ENCODE measurements around the gene OSBPL8. TPM values are rescaled to one million over a fixed set of nuclear protein-coding genes. Genes with fewer than 3 reads are reported as not detected.

The OSBPL8 gene
- total RNA-seq, 1 experiment from 2014 or later = 81.7 TPM

DNA sequence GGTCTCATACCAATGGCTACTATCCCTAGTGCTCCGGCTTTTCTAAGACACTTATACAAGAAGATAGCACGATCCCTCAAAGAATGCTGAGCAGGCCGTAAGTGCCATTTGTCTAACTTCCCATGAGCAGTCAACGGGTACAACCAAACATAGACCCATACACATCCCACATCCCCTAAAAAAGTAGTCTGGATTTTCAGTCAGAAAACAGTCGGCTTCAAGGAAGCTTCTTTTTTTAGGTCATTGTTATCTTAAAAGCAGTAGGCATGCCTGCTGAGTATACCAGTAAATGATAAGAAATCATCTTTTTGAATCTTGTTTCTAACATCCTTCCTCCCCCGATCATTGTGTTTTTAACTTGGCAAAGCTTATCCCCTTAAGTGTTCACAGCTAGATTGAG lies 19.8 kb downstream of the OSBPL8 start:
- Mint-ChIP-seq H3K27ac (peak overlapping the region; percentile 69; the same call in 1 of the 2 replicates), H3K9me3 (peaks cover 8% of the 10 kb centered on the region), H3K36me3 (peaks cover 13% of the 10 kb centered on the region), H3K4me3 (no peak overlapping the region), H3K27me3 (ENCODE audit: low read depth) (no peaks in the 10 kb centered on the region), H3K4me1 (peaks cover 31% of the 10 kb centered on the region)
- ChIA-PET POLR2A (no interaction called here), CTCF (no interaction called here)
- no peak for TF ChIP-seq SMAD3 (CRISPR knock-in tag; IDR thresholded peaks at IDR 0.05; ENCODE audit: borderline replicate concordance)
- no peak for TF ChIP-seq ZNF396 (CRISPR knock-in tag; IDR thresholded peaks at IDR 0.05; ENCODE audit: borderline replicate concordance)
- TF ChIP-seq GRHL2 (CRISPR knock-in tag; IDR thresholded peaks at IDR 0.05; ENCODE audit: insufficient replicate concordance, severe bottlenecking) = no peak
- TF ChIP-seq ZNF281 (CRISPR knock-in tag; IDR thresholded peaks at IDR 0.05) = no peak
- no peak for TF ChIP-seq ETV6 (CRISPR knock-in tag; IDR thresholded peaks at IDR 0.05)
- TF ChIP-seq RORB (CRISPR knock-in tag; IDR thresholded peaks at IDR 0.05) = no peak
- TF ChIP-seq, protein P1, sequence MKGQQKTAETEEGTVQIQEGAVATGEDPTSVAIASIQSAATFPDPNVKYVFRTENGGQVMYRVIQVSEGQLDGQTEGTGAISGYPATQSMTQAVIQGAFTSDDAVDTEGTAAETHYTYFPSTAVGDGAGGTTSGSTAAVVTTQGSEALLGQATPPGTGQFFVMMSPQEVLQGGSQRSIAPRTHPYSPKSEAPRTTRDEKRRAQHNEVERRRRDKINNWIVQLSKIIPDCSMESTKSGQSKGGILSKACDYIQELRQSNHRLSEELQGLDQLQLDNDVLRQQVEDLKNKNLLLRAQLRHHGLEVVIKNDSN (CRISPR knock-in tag; IDR thresholded peaks at IDR 0.05) = no peak
- no peak for TF ChIP-seq OVOL2 (CRISPR knock-in tag; IDR thresholded peaks at IDR 0.05; ENCODE audit: borderline replicate concordance)
- TF ChIP-seq ZNF425 (CRISPR knock-in tag; conservative IDR thresholded peaks at IDR 0.05) = no peak
- TF ChIP-seq PREB (CRISPR knock-in tag; IDR thresholded peaks at IDR 0.05; ENCODE audit: borderline replicate concordance) = no peak
- TF ChIP-seq, protein P2, sequence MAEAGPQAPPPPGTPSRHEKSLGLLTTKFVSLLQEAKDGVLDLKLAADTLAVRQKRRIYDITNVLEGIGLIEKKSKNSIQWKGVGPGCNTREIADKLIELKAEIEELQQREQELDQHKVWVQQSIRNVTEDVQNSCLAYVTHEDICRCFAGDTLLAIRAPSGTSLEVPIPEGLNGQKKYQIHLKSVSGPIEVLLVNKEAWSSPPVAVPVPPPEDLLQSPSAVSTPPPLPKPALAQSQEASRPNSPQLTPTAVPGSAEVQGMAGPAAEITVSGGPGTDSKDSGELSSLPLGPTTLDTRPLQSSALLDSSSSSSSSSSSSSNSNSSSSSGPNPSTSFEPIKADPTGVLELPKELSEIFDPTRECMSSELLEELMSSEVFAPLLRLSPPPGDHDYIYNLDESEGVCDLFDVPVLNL (CRISPR knock-in tag; IDR thresholded peaks at IDR 0.05; ENCODE audit: borderline replicate concordance, low read depth) = no peak
- TF ChIP-seq, protein P3, sequence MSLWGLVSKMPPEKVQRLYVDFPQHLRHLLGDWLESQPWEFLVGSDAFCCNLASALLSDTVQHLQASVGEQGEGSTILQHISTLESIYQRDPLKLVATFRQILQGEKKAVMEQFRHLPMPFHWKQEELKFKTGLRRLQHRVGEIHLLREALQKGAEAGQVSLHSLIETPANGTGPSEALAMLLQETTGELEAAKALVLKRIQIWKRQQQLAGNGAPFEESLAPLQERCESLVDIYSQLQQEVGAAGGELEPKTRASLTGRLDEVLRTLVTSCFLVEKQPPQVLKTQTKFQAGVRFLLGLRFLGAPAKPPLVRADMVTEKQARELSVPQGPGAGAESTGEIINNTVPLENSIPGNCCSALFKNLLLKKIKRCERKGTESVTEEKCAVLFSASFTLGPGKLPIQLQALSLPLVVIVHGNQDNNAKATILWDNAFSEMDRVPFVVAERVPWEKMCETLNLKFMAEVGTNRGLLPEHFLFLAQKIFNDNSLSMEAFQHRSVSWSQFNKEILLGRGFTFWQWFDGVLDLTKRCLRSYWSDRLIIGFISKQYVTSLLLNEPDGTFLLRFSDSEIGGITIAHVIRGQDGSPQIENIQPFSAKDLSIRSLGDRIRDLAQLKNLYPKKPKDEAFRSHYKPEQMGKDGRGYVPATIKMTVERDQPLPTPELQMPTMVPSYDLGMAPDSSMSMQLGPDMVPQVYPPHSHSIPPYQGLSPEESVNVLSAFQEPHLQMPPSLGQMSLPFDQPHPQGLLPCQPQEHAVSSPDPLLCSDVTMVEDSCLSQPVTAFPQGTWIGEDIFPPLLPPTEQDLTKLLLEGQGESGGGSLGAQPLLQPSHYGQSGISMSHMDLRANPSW (CRISPR knock-in tag; conservative IDR thresholded peaks at IDR 0.05; ENCODE audit: low read depth) = no peak
- TF ChIP-seq GABPB1 (CRISPR knock-in tag; IDR thresholded peaks at IDR 0.05) = no peak
- no peak for TF ChIP-seq RELA (CRISPR knock-in tag; IDR thresholded peaks at IDR 0.05; ENCODE audit: borderline replicate concordance)
- TF ChIP-seq TP53 (CRISPR knock-in tag; IDR thresholded peaks at IDR 0.05) = no peak
- ATAC-seq (no peak), DNase-seq (ENCODE audit: low spot score) (no peak)

Data from WTC11 (cell line).